Erythroblast (primary cell): ENCODE results near the gene PDE10A.
"Not testable (repeated sequence)": the region's sequence is repeated elsewhere in the genome, so short reads cannot be mapped to it uniquely, and the experiment has no call there.

Experiments used
- DNase-seq, 2 experiments: peaks; one replicate each; lab custom pipeline; 2025; lab: John Stamatoyannopoulos, UW
- GATA1 ChIP-seq: IDR thresholded peaks from 2 replicates; pipeline ENCODE4 v1.6.1; 2011; ENCODE audit warnings: low read depth, mild to moderate bottlenecking, control low read depth, low read length, moderate library complexity
- POLR2A ChIP-seq: IDR thresholded peaks from 2 replicates; pipeline ENCODE4 v1.6.1; 2011; ENCODE audit warnings: mild to moderate bottlenecking, low read length

The PDE10A gene

GRCh38 chr6:165615636-165616035 is 47.4 kb downstream of the PDE10A start:
- TF ChIP-seq POLR2A (no peak), GATA1 (no peak)
- no peak for DNase-seq

DNA sequence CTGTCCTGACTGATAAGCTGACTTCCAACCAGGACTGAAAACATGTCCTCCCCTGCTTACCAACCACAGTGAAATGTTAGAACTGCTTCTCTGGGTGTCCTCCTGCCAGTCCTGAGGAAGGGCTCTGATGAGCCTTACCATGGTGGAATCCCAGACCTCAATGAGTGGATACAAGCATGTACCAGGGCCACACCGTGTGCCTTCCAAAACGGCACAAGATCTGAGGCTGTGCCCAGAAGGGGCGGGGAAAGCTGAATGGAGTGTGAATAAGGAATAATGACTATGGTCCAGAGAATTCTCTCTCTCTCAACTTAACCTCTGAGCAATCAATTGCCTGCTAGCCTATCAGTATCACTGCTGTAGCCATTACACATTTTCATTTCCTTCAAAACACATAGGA is 51.7 kb downstream of the PDE10A start:
- DNase-seq = no peak
- TF ChIP-seq GATA1 = no peak
- TF ChIP-seq POLR2A = no peak

GRCh38 chr6:165608577-165608976 is 54.5 kb downstream of the PDE10A start:
- not testable (repeated sequence) for DNase-seq

DNA sequence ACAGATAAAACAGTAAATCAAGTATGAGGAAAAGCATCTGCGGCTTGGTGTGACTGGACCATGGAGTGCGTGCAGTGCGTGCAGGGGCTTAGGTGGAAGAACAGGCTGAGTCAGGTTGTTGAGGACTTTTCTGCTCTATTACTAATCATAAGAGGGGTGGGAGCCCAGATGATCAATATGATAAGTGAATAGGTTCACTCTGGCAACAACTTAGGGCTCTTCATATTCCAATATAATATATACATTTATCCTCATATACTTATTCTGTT is 56.4 kb downstream of the PDE10A start:
- TF ChIP-seq GATA1 = no peak
- no peak for TF ChIP-seq POLR2A
- no peak for DNase-seq

- no peak for TF ChIP-seq POLR2A
- no peak for TF ChIP-seq GATA1
- DNase-seq = no peak
Measured at GRCh38 chr6:165605901-165606739, 56.9 kb downstream of the PDE10A start.

DNA sequence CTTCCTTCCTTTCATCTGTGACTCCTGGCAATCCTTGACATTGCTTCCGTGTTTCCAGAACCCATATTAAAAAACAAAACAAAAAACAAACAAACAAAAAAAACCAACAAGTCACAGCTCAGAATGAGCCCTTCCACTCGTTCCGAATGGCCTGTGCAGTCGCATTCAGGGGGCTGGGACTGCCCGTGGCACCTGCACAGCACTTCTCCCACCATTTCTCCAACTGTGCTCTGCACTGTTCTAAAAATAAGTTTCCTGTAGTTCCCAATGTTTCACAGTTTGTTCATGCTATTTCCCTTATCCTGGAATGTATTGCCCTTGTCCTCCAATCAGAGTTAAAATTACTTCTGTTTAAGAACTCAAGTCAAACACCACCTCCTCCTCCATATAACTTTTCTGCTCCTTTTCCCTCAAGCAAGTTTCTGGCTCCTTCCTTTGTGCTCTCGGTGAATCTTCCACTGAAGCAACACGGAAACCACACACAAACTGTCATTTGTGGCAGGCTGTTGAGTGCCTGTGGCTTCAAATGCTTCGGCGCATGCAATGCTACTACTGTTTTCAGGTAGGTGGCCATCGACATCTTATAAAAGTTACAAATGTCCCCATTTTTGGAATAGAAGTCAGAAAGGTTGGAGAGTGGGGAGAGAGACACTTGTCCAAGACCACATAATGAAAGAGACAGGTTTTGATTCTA is 57.7 kb downstream of the PDE10A start:
- no peak for DNase-seq
- TF ChIP-seq GATA1 = no peak
- no peak for TF ChIP-seq POLR2A

- DNase-seq = no peak
- no peak for TF ChIP-seq POLR2A
- no peak for TF ChIP-seq GATA1
Measured at GRCh38 chr6:165602291-165602690, 60.8 kb downstream of the PDE10A start.

- TF ChIP-seq POLR2A = no peak
- no peak for TF ChIP-seq GATA1
- no peak for DNase-seq
Measured at GRCh38 chr6:165600606-165601005, 62.4 kb downstream of the PDE10A start.

- no peak for DNase-seq
- TF ChIP-seq GATA1 (no peak), POLR2A (no peak)
Measured at GRCh38 chr6:165599596-165600487, 63.2 kb downstream of the PDE10A start.

DNA sequence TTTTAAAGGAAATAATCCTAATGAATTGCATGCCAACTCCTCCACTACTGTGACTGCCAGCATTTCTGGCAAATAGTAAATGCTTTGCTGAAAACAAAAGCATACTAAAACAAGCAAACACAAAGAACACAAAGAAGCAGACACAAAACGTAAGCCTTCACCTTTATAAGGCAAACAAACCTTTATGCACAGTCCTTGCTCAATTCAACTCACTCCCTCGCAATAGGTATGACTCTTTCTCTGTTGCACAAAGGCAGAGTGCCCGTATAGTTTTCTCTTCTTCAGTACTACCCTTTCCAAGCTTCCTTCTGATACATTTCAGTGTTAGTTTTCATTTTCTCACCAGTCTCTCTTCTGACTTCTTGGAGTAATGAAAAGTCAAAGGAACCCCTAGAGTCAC is 63.9 kb downstream of the PDE10A start:
- TF ChIP-seq POLR2A (no peak), GATA1 (no peak)

GRCh38 chr6:165597821-165598220 is 65.2 kb downstream of the PDE10A start:
- DNase-seq = no peak
- TF ChIP-seq POLR2A = no peak
- no peak for TF ChIP-seq GATA1

More for the DNA sequence above, 63.9 kb downstream of the PDE10A start:
- DNase-seq = no peak

DNA sequence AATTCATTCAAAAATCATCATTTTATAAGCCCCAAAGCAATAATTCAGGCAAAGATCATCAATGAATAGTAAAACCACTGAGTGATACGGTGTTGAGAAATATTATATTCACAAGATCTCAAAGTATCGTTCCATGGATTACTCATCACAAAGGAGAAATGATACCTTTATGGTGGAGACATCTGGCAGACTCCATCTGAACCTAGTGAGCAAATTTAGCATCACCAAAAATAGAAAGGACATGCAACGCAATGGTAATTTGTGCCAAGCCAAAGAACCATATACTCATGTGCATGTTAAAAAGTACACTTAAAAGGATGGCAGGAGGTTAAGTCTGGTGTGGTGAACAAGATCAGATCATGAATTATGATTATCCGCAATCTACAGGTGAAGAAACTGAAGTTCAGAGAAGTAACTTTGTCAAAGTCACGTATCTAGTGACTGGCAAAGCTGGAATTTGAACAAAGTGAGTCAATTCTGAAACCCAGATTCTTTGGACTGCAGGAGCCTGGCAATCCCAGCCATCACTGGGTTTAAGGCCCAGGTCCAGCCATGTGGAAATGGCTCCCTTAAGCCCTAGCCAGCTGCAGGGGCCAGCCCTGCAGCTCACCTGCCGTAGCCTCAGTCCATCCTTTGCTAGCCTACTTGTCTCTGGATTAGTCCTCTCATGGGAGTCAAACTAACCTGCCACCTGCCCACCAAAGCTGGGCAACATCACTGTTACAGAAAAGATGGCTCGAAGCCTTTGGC is 68.3 kb downstream of the PDE10A start:
- no peak for DNase-seq
- TF ChIP-seq POLR2A (no peak), GATA1 (no peak)

- not testable (repeated sequence) for DNase-seq
Measured at GRCh38 chr6:165592947-165593346, 70.1 kb downstream of the PDE10A start.

GRCh38 chr6:165588515-165588914 is 74.5 kb downstream of the PDE10A start:
- no peak for DNase-seq
- TF ChIP-seq GATA1 = no peak
- no peak for TF ChIP-seq POLR2A
